C1 segment of cervical spinal cord (tissue), 14 donors: ENCODE results near the gene CD99.

Experiments
- DNase-seq, 14 donors: peaks; one replicate each; lab custom pipeline; 2025; lab: John Stamatoyannopoulos, UW

Gene CD99

GRCh38 chrX:2698604-2699003 is 7.5 kb downstream of the CD99 start:
- DNase-seq, result no peak

DNA sequence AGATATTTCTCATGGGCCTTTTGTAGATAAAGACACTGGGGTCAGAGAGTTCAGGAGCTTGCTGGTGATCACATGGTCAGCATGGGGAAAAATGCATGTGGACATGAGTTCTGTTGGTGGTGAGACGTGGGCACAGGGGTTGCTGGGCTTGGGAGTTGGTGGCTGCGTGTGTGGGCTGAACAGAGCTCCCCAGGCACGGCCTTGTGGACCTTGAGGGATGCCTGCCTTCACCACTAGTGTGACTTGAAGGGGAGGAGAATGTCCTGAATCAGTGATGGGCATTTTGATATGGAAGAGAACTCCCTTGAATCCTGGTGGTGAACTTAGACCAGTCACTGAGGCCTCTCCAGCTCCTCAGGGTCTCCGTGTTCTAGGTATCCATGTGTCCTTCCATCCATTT is 8.9 kb downstream of the CD99 start:
- no peak for DNase-seq

GRCh38 chrX:2700405-2701320 is 9.6 kb downstream of the CD99 start:
- no peak for DNase-seq

DNA sequence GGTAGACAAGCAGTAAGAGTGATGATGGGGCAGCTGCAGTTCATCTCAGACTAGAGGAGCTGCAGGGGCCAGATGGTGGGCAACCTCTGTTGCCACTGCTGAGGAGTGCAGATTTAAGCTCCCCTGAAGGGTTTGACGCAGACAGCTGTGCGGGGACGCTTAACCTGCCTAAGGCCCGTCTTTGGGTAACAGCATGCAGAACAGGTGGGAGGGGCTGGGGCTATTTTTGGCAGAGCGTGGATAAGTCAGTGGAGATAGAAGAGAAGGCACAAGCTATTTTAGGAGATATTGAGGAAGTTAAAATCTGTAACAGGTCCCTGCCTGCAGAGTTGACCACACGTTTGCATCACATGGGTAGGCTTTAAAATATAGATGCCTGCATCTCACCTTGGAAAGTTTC is 10.5 kb downstream of the CD99 start:
- DNase-seq, result no peak

- DNase-seq, result no peak
Observed at GRCh38 chrX:2703991-2704369, 12.9 kb downstream of the CD99 start.

DNA sequence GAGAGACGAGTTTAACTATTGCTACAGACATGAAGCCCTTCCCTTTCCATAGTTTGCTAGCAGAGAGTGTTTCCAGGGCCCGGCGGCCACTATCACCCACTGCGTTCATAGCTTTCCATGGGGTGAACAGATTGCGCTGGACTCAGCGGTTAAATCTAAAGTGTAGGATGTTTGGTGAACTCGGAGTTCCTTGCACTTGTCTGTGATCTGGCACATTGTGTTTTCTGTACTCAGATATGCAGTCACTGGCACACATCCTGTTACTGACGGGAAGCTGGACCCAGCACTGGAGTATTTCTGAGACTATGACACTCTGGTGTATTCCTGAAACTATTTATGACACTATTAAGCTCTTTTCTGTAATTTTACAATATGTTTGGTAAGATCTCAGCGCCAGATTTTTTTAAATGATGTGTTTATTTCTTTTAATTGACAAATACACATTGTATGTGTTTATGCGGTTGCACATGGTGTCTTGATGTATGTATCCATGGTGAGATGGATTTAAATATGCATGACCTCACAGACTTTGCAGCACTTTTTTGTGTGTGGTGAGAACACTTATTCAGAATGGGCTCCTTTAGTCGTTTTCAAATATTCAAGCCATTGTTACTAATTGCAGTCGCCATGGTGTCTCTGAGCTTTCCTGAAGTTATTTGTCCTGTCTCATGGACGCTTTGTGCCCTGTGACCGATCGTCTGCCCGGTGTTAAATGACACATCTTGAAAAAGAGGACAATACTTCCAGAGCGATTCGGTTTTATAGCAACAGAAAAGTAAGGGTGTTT is 14.1 kb downstream of the CD99 start:
- DNase-seq, result no peak

GRCh38 chrX:2707334-2707760 is 16.3 kb downstream of the CD99 start:
- DNase-seq, result no peak

DNA sequence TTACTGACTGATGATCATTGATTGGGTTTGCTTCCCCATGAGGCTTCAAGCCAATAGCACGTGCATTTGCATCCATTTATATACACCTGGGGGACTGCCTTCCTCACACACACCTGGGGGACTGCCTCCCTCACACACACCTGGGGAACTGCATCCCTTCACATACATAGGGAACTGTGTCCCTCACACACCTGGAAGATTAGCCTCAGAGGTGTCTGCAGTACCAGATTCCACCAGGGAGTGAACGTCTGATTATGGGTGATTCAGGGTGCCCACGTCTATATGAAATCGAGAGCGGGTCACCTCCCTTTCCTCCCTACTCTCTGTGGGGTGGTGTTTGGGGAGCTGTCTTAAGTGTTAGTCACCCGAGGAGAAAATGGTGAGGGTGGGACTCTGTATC is 16.9 kb downstream of the CD99 start:
- DNase-seq, result no peak

DNA sequence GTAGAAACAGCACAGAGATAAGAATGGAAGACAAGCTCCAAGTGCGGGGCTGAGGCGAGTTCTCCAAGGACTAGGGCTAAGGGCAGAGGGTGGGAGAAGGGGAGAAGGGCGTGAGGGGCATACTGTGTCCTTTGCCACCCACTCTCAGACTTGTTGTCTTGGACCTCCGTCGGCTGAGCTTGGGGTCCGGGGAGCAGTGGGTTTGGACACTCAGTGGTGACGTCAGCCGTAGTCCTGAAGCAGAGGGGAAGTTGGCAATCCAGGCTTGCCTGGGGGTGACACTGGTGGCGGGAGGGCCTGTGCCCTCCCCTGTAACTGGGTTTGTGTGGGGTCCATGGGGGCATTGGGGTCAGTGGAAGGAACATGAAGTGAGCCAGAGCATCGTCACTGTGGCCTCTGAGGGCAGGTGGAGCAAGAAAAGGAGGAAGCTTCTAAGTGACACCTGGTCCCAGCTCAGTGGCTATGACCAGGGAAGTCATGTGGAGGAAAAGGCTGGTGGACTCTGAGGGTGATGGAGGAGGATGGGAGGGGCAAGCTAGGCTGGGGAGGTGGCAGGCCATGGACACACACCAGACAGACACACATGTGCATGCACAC is 17.6 kb downstream of the CD99 start:
- DNase-seq, result no peak

DNA sequence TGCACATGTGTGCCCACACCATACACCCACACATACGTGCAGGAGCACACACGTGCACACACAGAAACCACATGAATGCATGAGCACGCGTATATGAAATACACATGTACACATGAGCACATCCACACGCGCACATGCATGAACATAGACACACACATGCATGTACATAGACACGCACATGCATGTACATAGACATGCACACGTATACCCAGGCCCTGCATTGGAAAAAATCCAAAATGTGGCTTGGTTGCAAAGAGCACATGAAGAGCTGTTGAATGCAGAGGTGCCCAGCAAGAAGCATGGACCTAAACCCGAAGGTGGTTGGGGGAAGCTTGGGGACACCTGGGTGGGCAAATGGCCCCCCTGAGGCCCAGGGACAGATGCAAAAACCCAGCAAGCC is 18.5 kb downstream of the CD99 start:
- no peak for DNase-seq

DNA sequence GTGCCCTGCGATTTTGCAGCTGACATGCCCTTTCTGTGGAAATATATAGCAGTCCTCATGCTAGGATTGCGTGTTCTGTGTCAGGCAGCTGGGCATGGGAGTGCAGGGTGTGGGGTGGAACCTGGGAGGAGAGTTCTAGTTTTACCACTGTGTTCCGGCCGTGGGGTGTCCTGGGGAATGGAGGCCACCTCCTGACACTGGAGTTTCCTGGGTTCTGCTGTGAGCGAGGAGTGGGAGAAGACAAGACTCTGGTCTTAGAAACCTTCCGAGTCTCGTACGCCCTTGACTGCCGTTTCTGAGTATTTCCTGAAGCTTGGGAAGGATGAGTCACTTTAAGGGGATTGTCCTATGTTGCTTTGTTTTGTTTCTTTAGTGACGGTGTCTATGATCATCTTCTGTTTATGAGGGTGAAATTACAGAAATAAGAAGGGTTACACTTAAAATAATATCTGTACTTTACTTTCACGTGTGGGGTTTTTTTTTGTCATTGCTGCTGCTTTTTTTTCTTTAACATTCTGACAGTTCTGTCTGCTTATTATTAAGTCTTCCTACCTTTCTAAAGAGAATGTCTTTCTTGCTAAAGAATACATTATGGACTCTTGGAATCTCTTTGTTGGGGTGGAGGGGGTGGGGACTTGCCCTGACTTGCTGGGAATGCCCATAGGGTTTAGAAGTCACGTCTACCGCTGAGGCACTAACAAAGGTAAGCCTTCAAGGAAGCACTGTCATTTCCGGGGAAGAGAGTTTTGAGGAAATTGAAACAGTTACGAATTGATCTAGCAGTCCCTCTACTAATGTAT is 19.1 kb downstream of the CD99 start:
- DNase-seq, result no peak

- DNase-seq, result no peak
Observed at GRCh38 chrX:2711441-2711840, 20.3 kb downstream of the CD99 start.

- DNase-seq, result no peak
Observed at GRCh38 chrX:2712428-2712827, 21.3 kb downstream of the CD99 start.

GRCh38 chrX:2712890-2713840 is 22.1 kb downstream of the CD99 start:
- DNase-seq, result no peak

GRCh38 chrX:2714551-2714950 is 23.5 kb downstream of the CD99 start:
- DNase-seq, result no peak

DNA sequence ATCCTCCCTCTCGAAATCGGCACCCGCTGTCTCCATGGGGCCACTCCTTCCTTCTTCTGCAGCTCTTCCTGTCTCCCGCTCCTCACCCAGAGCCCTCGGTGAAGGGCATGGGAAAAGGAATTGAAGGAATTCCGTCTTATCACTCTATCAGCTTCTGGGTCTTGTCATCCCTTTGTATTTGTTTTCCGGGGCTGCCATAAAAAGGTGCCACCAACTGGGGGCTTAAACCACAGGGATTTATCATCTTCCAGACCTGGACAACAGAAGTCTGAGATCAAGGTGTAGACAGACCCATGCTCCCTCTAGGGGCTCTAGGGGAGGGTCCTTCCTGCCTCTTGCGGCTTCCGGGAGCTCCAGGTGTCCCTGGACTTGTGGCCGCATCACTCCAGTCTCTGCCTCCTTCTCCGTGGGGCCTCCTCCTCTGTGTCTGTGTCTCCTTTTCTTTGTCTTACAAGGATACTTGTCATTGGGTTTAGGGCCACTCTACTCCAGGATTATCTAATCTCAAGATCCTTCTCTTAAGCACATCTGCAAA is 24.0 kb downstream of the CD99 start:
- DNase-seq, result no peak

DNA sequence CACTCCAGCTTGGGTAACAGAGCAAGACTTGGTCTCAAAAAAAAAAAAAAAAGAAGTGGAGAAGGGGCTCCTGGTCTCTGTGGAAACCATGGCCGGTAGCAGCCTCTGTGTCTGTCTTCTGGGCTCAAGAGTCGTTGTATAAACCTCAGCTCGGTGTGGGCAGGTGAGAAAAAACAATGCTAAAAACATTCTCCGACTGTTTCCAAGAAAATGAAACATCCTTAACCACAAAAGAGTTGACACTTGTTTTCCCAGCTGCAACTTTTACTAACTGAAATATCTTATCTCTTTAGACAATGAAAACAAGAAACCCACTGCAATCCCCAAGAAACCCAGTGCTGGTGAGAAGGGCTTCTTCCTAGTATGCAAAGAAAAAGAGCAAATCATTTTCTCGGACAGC is 26.2 kb downstream of the CD99 start:
- no peak for DNase-seq

GRCh38 chrX:2718821-2719220 is 27.7 kb downstream of the CD99 start:
- no peak for DNase-seq

GRCh38 chrX:2719774-2720447 is 28.8 kb downstream of the CD99 start:
- DNase-seq, result no peak
